Measurements from ENCODE around the gene PRR15L.
"Not testable (repeated sequence)": the region's sequence is repeated elsewhere in the genome, so short reads cannot be mapped to it uniquely, and the experiment has no call there.

The PRR15L gene

GRCh38 chr17:47988445-47988844 lies 30.8 kb upstream of the PRR15L start:
- not testable (repeated sequence) for DNase-seq (ENCODE audit: low spot score)

DNA sequence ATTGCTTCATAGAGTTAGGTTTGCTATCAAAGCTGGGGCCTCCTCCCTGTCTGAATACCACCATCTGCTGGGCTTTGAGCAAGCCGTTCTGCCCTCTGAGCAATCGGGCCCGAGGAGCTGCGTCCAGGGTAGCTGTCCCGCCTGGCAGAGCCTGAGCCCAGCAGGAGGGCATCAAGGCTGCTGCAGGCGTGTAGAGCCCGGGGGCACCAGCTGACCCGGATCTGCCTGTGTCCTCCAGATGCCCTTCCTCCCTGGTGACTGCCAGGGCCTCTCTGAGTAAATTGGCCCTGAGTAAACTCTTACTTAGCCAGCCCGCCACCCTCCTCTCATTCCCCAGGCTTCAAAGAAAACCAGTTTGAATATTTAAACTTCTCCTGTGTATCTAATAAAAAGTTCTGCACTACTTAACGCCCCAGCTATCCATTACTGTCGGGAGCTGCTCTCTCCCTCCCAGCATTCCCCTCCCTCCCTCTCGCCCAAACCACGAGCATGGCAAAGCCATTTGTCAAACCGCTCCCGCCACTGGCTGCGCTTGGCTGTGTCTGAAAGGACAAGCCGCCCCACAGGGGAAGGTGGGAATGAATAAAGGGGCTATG lies 29.7 kb upstream of the PRR15L start:
- DNase-seq (ENCODE audit: low spot score): peak; percentile 15

GRCh38 chr17:47986520-47986919 lies 28.8 kb upstream of the PRR15L start:
- no peak for DNase-seq (ENCODE audit: low spot score)

DNA sequence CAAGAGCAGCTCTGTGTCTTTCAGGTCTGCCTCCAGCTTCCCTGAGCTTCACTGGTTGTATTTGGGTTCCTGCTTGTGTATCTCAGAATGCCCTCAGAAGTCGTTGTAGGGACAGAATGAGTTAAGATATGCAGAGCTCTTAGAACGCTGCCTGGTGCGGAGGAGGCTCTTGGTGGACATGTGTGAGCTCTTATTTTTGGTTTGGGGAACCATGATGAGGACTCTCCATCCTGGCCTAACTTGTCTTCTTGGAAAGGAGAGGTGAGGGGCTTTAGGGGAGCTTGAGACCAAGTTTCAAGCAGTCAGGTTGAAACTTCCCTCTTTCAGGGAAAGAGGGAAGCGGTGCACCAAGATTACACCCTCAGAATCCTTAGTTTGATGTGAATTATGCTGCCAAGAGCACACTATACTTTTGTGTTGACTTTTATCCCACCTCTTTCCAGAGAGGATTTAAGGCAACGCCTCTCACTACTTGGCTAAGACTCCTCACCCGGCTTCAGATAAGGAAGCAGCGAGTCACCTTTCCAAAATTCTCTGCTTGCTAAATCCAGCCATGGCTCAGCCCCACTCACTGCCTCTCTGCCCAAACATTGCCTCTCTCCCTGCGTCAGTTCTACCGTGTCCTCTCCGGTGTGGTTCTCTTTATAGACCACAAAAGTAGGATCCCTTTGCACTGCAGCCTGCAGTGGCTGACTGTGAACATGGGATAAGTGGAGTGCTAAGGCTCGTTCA lies 26.0 kb upstream of the PRR15L start:
- DNase-seq (ENCODE audit: low spot score): no peak

- DNase-seq (ENCODE audit: low spot score): no peak
Observed at GRCh38 chr17:47982645-47983390, 25.1 kb upstream of the PRR15L start.

DNA sequence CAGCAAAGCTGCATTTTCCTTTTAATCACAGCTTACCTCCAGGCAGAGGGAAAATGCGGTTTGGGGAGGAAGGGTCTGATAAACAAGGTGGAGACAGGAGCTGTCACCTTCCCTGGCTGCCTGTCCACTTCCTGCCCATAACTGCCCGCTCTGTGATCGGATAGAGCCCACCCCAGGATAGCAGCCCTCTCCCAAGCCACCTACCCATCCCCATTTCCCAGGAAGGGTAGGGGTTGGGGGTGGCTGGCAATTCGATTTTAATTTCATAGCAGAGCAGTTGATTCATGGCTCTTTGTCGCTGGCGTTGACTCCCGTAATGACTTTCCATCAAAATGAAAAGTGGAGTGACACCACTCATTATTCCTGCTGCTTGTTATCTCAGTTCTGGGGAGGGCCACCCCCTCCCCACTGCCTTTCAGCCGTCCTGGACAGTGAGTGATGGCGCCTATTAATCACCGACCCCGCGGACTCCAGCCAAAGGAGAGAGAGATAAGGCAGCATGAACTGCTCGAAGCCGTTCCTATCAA lies 24.5 kb upstream of the PRR15L start:
- no peak for DNase-seq (ENCODE audit: low spot score)

- no peak for DNase-seq (ENCODE audit: low spot score)
Observed at GRCh38 chr17:47981462-47981861, 23.8 kb upstream of the PRR15L start.

GRCh38 chr17:47980541-47980940 lies 22.9 kb upstream of the PRR15L start:
- no peak for DNase-seq (ENCODE audit: low spot score)

DNA sequence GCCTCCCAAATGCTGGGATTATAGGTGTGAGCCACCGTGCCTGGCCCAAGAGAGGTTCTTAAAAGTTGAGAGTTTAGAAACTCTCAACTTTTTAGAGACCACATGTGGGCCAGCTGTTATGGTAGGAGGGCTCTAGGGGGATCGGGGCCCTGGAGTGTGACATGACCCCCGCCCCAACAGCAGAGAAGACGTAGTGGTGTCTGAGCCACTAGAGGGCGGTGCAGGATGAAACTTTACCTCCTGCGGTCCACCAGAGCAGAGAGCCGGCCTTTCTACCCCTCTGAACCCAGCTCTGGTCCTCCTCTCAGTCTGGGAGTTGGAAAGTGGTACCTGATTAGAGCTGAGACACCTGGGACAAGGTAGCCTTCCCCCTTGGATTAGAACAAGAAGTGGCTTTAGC lies 20.6 kb upstream of the PRR15L start:
- DNase-seq (ENCODE audit: low spot score): peak; percentile 54

- DNase-seq (ENCODE audit: low spot score): no peak
Observed at GRCh38 chr17:47975823-47976205, 18.1 kb upstream of the PRR15L start.

- DNase-seq (ENCODE audit: low spot score): no peak
Observed at GRCh38 chr17:47975189-47975822, 17.6 kb upstream of the PRR15L start.

- DNase-seq (ENCODE audit: low spot score): no peak
Observed at GRCh38 chr17:47973541-47973940, 15.9 kb upstream of the PRR15L start.

DNA sequence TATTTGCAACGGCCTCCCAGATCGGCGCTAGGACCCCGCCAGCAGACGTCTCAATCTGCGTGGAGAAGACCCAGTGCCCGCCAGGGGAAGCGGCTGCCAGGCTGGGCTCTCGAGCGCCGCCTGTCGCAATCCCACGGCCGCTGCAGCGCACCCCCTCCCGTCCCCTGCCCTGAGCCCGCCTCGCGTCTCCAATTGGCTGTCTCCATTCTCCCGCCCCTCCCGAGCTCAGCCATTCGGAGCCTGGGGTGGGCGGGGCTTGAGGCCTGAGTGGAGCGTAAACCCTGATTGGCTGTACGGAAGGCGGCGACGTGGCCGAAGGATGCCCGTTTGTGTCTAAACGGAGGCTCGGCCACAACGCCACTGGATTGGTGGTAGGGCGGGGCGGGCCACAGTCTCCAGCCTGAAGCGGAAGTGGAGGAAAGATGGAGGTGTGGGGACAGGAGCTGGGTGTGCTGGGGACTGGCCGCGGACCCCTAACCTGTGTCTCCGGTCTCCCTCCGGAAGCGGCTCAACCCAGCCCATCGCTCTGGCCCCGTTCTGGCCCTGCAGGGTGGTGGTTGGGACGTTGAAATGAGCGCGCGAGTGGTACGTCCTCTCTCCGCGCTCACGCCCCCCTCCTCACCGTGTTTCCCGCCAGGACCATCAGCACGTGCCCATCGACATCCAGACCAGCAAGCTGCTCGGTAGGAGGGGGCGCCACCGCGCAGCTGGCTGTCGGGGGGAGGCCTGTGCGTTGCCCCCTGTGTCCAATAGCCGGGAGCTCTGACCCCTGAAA lies 13.2 kb upstream of the PRR15L start, which contains the start of gene CDK5RAP3:
TSS of gene CDK5RAP3 (plus strand) at position 389 of the 775 bp plus-strand sequence. CDS start at position 423, 34 bp downstream.
- DNase-seq (ENCODE audit: low spot score): peak; percentile 99

DNA sequence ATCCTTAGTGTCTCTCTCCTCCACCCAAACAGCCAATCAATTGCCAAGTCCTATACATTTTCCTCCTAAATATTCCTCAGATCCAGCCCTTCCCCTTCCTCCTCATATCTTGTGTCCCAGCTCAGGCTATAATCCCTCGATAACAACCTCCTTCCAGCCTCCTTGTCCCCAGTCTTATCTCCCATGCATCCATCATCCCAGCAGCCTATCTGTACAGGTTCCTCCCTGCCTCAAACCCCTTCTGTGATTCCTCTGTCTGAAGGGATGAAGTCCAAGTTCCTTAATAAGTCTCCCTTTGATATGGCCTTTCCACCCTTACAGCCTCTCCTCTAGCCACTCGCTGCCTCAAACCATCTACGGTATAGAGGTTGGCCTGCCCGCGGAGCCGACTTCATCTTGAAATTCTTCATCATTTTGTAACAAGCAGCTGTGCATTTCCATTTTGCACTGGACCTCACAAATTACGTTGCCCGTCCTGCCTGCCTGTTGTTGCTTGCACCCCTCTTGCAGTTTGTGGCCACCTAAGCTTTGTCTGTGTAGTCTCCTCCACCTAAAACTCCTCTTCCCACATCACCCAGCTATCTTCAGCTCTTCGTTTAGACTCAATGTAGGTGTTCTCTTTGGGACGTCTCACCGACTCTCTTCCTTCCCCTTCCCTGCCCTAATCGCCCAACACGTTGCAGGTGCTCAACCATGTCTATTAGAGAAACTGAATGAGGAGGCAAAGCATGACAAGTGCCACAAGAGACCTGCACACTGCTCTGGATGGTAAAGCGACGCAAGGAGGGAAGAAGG lies 12.4 kb upstream of the PRR15L start:
- DNase-seq (ENCODE audit: low spot score): no peak

- DNase-seq (ENCODE audit: low spot score): no peak
Observed at GRCh38 chr17:47968836-47969235, 11.2 kb upstream of the PRR15L start.

GRCh38 chr17:47967607-47968252 lies 10.0 kb upstream of the PRR15L start:
- DNase-seq (ENCODE audit: low spot score): peak; percentile 86

GRCh38 chr17:47966079-47966519 lies 8.4 kb upstream of the PRR15L start:
- no peak for DNase-seq (ENCODE audit: low spot score)

DNA sequence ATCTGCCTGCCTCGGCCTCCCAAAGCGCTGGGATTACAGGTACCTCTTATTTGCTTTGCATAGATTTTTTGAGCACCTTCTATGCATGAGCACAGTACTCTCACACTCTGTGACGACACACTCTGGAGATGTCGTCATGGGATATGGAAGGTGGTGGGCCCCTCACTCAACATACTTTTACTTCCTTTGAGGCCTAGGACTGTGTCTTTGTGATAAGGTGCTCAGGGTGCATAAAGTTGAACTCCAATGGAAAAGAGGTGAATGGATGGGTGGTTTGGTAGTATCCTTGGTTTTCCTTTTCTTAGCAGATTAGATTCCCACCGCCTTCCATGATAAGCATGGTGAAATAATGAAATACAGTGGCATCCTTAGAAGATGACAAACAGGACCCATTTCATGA lies 7.2 kb upstream of the PRR15L start:
- no peak for DNase-seq (ENCODE audit: low spot score)

DNA sequence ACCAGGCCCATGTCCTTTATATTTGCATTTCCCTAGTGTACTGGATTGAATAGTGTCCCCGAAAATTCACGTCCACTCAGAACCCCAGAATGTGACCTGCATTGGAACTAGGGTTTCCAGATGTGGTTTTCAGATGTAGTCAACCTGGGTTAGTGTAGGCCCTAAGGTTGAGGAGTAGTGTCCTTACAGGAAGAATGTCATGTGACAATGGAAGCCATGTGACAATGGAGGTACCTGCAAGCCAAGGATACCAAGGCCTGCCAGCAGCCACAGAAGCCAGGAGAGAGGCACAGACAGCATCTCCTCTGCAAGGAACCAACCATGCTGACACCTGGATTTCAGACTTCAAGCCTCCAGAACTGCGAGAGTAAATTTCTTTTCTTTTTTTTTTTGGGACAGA lies 5.2 kb upstream of the PRR15L start:
- no peak for DNase-seq (ENCODE audit: low spot score)

DNA sequence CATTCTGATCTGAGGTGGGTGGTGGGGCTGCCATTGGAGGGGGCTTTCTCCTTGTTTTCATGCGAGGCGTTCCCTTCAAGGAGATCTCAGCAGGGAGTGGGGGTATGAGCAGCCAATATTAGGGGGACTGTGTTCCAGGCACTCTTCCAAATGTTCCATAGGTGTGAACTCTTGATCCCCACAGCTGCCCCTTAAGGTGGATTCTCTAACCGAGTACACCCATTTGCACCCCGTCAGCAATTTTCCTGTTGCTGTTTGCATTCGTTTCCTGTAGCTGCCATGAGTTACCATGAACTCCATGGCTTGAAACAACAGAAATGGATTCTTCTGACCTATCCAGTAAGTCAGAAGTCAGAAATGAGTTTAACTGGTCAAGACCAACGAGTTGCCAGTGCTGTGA lies 3.7 kb upstream of the PRR15L start:
- DNase-seq (ENCODE audit: low spot score): no peak

Measured in kidney tubule cell (primary cell).